OCI-LY3 (cell line): ENCODE results near the gene LGI2.

Source experiments
- H2AFZ ChIP-seq: fragments of 200-600, 300-600 bp; shearing (Covaris generic); 2 replicates; pipeline ENCODE4 v1.6.0; 2014; ENCODE audit warnings: antibody characterized with exemption, low read depth, low read length
- H3K27ac ChIP-seq: fragments of 200-600, 300-600 bp; sonication (generic); 2 replicates; pipeline ENCODE4 v1.5.1; 2014; ENCODE audit warnings: mild to moderate bottlenecking, low read length, moderate library complexity, mixed read lengths
- H3K27me3 ChIP-seq: fragments of 200-600, 300-600 bp; sonication (generic); 2 replicates; pipeline ENCODE4 v1.6.1; 2014; ENCODE audit warnings: low read depth, low read length, mixed read lengths
- H3K36me3 ChIP-seq: fragments of 200-600, 300-600 bp; sonication (generic); replicated peaks from 2 replicates; pipeline ENCODE3; 2014; ENCODE audit warnings: low read depth, low read length, mixed read lengths
- H3K4me1 ChIP-seq: fragments of 300-600, 200-600 bp; sonication (generic); 2 replicates; pipeline ENCODE4 v1.6.1; 2014; ENCODE audit warnings: low read length, mixed read lengths
- H3K4me2 ChIP-seq: fragments of 200-600, 300-600 bp; sonication (generic); 2 replicates; pipeline ENCODE4 v1.6.1; 2014; ENCODE audit warnings: low read length, mixed read lengths
- H3K4me3 ChIP-seq: fragments of 300-600, 200-600 bp; sonication (generic); 2 replicates; pipeline ENCODE4 v1.5.1; 2014; ENCODE audit warnings: antibody characterized with exemption, mild to moderate bottlenecking, low read length, moderate library complexity
- H3K79me2 ChIP-seq: fragments of 300-600, 200-600 bp; shearing (Covaris generic); 2 replicates; pipeline ENCODE4 v1.6.1; 2014; ENCODE audit warnings: mild to moderate bottlenecking, low read length, mixed read lengths
- H3K9ac ChIP-seq: fragments of 300-600, 200-600 bp; shearing (Covaris generic); 2 replicates; pipeline ENCODE4 v1.6.0; 2014; ENCODE audit warnings: mild to moderate bottlenecking, low read length, moderate library complexity
- H3K9me3 ChIP-seq: fragments of 200-600, 300-600 bp; shearing (Covaris generic); 2 replicates; pipeline ENCODE4 v1.6.1; 2014; ENCODE audit warnings: low read length, mixed read lengths; ENCODE audit not compliant: insufficient read depth
- H4K20me1 ChIP-seq: fragments of 200-600, 300-600 bp; sonication (generic); 2 replicates; pipeline ENCODE4 v1.6.1; 2016; ENCODE audit warnings: low read length, mixed read lengths; ENCODE audit not compliant: insufficient read depth
- EZH2phosphoT487 ChIP-seq: fragments of 200-600 bp; shearing (Covaris generic); IDR thresholded peaks from 2 replicates; pipeline ENCODE4 v1.6.1; 2018; ENCODE audit warnings: antibody characterized with exemption, mixed run types, low read depth
- TF ChIP-seq, protein P1 (sequence below): fragments of 200-600, 300-600 bp; sonication (generic); IDR thresholded peaks from 2 replicates; pipeline ENCODE4 v1.5.1; 2014; ENCODE audit warnings: antibody characterized with exemption, low read length, low read depth

LGI2 gene

GRCh38 chr4:25031077-25031621 is 403 bp upstream of the LGI2 start:
- Histone ChIP-seq H4K20me1 (no peaks in the 10 kb centered on the region), H3K4me3 (no peak overlapping the region), H3K4me1 (no peaks in the 10 kb centered on the region), H3K36me3 (no peaks in the 10 kb centered on the region), H3K27ac (no peak overlapping the region), H3K27me3 (0 out of 2 replicates have a peak, but pooled peaks cover 3% of the 10 kb centered on the region), H2AFZ (no peak overlapping the region), H3K9me3 (no peaks in the 10 kb centered on the region), H3K4me2 (no peak overlapping the region), H3K9ac (no peak overlapping the region), H3K79me2 (no peaks in the 10 kb centered on the region)
- TF ChIP-seq, protein P1, sequence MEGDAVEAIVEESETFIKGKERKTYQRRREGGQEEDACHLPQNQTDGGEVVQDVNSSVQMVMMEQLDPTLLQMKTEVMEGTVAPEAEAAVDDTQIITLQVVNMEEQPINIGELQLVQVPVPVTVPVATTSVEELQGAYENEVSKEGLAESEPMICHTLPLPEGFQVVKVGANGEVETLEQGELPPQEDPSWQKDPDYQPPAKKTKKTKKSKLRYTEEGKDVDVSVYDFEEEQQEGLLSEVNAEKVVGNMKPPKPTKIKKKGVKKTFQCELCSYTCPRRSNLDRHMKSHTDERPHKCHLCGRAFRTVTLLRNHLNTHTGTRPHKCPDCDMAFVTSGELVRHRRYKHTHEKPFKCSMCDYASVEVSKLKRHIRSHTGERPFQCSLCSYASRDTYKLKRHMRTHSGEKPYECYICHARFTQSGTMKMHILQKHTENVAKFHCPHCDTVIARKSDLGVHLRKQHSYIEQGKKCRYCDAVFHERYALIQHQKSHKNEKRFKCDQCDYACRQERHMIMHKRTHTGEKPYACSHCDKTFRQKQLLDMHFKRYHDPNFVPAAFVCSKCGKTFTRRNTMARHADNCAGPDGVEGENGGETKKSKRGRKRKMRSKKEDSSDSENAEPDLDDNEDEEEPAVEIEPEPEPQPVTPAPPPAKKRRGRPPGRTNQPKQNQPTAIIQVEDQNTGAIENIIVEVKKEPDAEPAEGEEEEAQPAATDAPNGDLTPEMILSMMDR = no peak
- no peak for TF ChIP-seq EZH2phosphoT487

DNA sequence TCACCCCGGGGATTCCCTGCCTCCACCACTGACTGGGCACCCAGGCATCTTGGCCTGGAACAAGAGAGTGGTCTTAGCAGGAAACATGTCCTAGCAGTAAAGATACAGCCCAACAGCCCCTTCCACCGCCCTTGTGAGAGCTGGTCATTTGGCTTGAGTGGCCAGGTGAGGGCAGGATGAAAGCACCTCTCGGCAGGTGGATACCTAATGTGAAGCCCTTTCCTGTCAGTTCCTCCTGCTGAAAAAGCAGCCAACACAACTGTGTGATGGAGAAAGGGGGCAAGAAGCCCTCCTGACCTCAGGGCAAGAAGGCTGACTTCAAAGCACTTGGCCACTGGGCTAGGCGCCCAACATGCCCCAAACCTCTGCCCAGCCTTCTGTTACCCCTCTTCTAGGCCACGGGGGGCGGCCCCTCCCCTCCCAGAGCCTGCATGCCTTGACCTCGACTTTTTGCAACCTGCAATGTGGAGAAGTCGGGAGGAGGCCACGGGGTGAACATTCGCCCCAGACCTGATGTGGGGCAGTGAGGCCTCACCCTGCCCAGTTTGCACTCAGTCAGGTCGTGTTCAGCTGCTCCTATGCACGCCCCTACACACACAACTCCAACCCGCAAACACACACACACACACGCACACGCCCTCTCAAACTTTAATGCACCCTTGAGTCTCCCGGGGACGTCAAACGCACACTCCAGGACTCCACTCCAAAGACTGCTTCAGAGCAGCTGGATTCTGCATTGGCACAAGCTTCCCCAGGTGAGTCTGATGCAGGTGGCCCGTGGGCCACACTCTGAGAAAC is 1.1 kb downstream of the LGI2 start:
- no peaks in the 10 kb centered on the region for H3K4me1 ChIP-seq
- no peaks in the 10 kb centered on the region for H3K36me3 ChIP-seq
- no peaks in the 10 kb centered on the region for H4K20me1 ChIP-seq
- TF ChIP-seq, protein P1 = no peak
- TF ChIP-seq EZH2phosphoT487 = no peak
- no peak overlapping the region for H3K4me2 ChIP-seq
- H3K4me3 ChIP-seq = no peak overlapping the region
- H2AFZ ChIP-seq = no peak overlapping the region
- H3K79me2 ChIP-seq = no peaks in the 10 kb centered on the region
- H3K27ac ChIP-seq = no peak overlapping the region
- H3K27me3 ChIP-seq = 0 out of 2 replicates have a peak, but pooled peaks cover 3% of the 10 kb centered on the region
- H3K9me3 ChIP-seq = no peaks in the 10 kb centered on the region
- no peak overlapping the region for H3K9ac ChIP-seq

GRCh38 chr4:25028851-25029250 is 1.9 kb downstream of the LGI2 start:
- Histone ChIP-seq H3K36me3 (no peaks in the 10 kb centered on the region), H2AFZ (no peak overlapping the region), H3K9ac (no peak overlapping the region), H3K4me2 (no peak overlapping the region), H3K9me3 (no peaks in the 10 kb centered on the region), H4K20me1 (no peaks in the 10 kb centered on the region), H3K4me1 (no peaks in the 10 kb centered on the region), H3K27ac (no peak overlapping the region), H3K79me2 (no peaks in the 10 kb centered on the region), H3K4me3 (no peak overlapping the region), H3K27me3 (0 out of 2 replicates have a peak, but pooled peaks cover 2% of the 10 kb centered on the region)
- TF ChIP-seq, protein P1 = no peak
- no peak for TF ChIP-seq EZH2phosphoT487

DNA sequence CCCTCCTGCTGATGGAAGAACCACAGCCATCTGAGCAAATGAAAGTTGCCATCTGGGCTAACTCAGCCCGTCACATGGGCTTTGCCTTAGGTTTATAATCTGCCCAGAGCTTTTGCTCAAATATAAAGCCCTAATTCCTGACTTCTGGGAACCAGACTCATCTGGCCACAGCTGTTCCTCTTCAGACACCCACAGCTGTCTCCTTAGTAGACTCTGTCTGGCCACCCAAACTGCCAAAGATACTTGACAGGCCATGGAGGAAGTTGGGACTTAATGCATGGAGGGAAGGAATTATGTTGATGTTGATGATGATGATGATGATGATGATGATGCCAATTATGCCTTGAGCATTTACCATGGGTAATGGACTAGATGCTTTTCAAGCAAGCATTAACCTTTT is 8.0 kb downstream of the LGI2 start:
- Histone ChIP-seq H3K79me2 (no peaks in the 10 kb centered on the region), H2AFZ (no peak overlapping the region), H3K9ac (no peak overlapping the region), H4K20me1 (no peaks in the 10 kb centered on the region), H3K4me1 (no peaks in the 10 kb centered on the region), H3K27ac (no peak overlapping the region), H3K27me3 (peaks cover 17% of the 10 kb centered on the region), H3K4me3 (no peak overlapping the region), H3K9me3 (no peaks in the 10 kb centered on the region), H3K36me3 (no peaks in the 10 kb centered on the region), H3K4me2 (no peak overlapping the region)
- TF ChIP-seq, protein P1 = no peak
- no peak for TF ChIP-seq EZH2phosphoT487
